ENCODE results near the gene CCN5. TPM values are rescaled to one million over a fixed set of nuclear protein-coding genes. Genes with fewer than 3 reads are reported as not detected.
"Not testable (repeated sequence)": the region's sequence is repeated elsewhere in the genome, so short reads cannot be mapped to it uniquely, and the experiment has no call there.

Gene CCN5
- total and polyA plus RNA-seq, 2 of the 8 experiments (the other 6 are each of a cell fraction or from before 2014, with no cell fraction given) = not detected

DNA sequence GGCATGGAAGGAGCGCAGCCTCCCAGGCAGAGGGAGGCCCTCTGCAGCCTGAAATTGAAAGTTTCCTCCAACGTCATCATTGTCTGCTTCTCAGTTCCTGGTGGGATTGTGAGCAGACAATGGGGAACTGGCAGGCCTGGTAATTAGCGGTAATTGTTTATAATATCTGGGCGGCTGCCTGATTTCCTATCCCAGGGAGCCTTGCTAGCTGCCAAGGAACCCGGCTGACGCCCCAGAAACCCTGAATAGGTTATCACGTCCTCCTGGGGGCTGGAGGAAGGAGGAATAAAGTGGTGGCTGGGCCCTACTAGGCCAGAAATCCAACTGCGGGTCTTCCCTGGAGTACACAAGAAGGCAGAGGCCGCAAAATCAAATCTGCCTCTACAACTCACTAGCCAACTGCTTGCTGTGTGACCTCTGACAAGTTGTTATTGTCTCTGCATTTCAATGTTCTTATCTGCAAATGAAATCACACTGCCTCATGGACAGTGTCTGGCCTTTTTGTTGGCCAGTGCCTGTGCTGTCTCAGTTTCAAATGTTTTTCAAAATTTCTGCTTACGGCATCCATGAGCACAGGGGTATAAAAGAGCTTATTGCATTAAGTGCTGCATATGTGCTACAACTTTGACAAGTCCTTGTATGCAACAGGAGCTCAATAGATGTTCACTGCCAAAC is 47.4 kb downstream of the CCN5 start (continued):
- TF ChIP-seq KDM1A (IDR thresholded peaks at IDR 0.05; ENCODE audit: borderline replicate concordance, low read length) = no peak

DNA sequence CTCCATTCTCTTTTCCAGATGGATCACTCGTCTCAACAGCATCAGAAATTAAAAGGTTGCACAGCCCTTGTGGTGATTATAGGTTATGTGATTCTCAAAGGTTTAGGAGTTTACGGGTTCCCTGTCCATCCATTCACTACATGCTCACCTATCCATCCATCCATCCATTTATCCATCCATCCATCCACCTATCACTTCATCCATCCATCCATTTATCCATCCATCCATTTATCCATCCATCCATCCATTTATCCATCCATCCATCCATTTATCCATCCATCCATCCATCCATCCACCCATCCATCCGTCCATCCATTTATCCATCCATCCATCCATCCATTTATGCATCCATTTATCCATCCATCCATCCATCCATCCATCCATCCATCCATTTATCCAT is 48.6 kb downstream of the CCN5 start:
- H3K4me2 ChIP-seq (ENCODE audit: insufficient read depth in 1 of 2, low read depth in 2 of 2, low read length in 2 of 2); H2AFZ ChIP-seq (ENCODE audit: low read length); POLR2A ChIA-PET (ENCODE audit: partially characterized antibody); H3K9me3 ChIP-seq (ENCODE audit: insufficient read depth in 2 of 2, low read depth in 1 of 2, low read length in 1 of 2); H3K4ac ChIP-seq (replicated peaks; ENCODE audit: insufficient read length, low read depth, low read length); H3K14ac ChIP-seq (ENCODE audit: insufficient read length); H2BK20ac ChIP-seq (ENCODE audit: low read length); H3K23me2 ChIP-seq (ENCODE audit: low read depth, low read length); H2AK5ac ChIP-seq (ENCODE audit: low read depth, low read length); H2BK5ac ChIP-seq (ENCODE audit: low read depth, low read length); H3K27me3 ChIP-seq (replicated peaks in 1 of 4; ENCODE audit: control insufficient read depth in 3 of 4, extremely low read depth in 1 of 4, insufficient read depth in 3 of 4, low read length in 3 of 4); DNase-seq (ENCODE audit: low read depth in 1 of 2, low spot score in 2 of 2); FAIRE-seq; H2BK12ac ChIP-seq (ENCODE audit: low read depth, low read length); H4K91ac ChIP-seq (replicated peaks; ENCODE audit: insufficient read length, low read length); H3K4me1 ChIP-seq (replicated peaks in 1 of 4; ENCODE audit: control insufficient read depth in 3 of 4, insufficient read depth in 4 of 4, low read length in 3 of 4); H4K20me1 ChIP-seq (replicated peaks in 1 of 2; ENCODE audit: control insufficient read depth in 1 of 2, insufficient read depth in 2 of 2, low read length in 2 of 2); H3K27ac ChIP-seq (ENCODE audit: low read depth, low read length); H2BK120ac ChIP-seq (replicated peaks; ENCODE audit: low read depth, low read length); H3K9ac ChIP-seq (replicated peaks in 1 of 4; ENCODE audit: extremely low read depth in 1 of 4, low read depth in 3 of 4, low read length in 3 of 4); H4K5ac ChIP-seq (ENCODE audit: insufficient read length, low read depth, low read length); H3K79me1 ChIP-seq (ENCODE audit: low read depth, low read length); H4K8ac ChIP-seq (ENCODE audit: extremely low read depth, insufficient read depth, low read length); H3K18ac ChIP-seq (ENCODE audit: extremely low read depth, low read length); H2BK15ac ChIP-seq (ENCODE audit: low read length); H3K23ac ChIP-seq (ENCODE audit: insufficient read length); H3K4me3 ChIP-seq (ENCODE audit: extremely low read depth in 1 of 4, insufficient read depth in 2 of 4, low read depth in 3 of 4, low read length in 4 of 4); H3K79me2 ChIP-seq (ENCODE audit: control insufficient read depth in 1 of 2, insufficient read depth in 2 of 2, low read length in 2 of 2); H3K36me3 ChIP-seq (ENCODE audit: control insufficient read depth in 2 of 4, insufficient read depth in 4 of 4, low read length in 3 of 4): not testable (repeated sequence)
- H3K56ac ChIP-seq (replicated peaks; ENCODE audit: insufficient read length, low read depth, low read length) = peak overlapping the region; percentile 99
- CTCF ChIA-PET (ENCODE audit: partially characterized antibody) = interaction anchor here (0.9 to 17.1 kb wide), 3 partner anchors 13 to 40 kb away, joined by 3 to 256 read pairs (median 4); partner anchors contain the start of gene KCNK15
- 94% methylated on average over 3 of the region's 3 CpGs; no CpG with 5 or more reads in 1 of the 2 experiments for WGBS, 2 experiments (ENCODE audit: extremely low coverage in 1 of 2, insufficient coverage in 1 of 2, insufficient read length in 1 of 2, insufficient replicate concordance in 2 of 2, low coverage in 1 of 2, low lambda C conversion rate in 2 of 2, missing lambda C conversion rate in 1 of 2)

Measured in H1 (cell line).